ENCODE measurements around the gene PHF12. TPM values are rescaled to one million over a fixed set of nuclear protein-coding genes. Genes with fewer than 3 reads are reported as not detected.

The PHF12 gene
- total and polyA plus RNA-seq, 2 of the 4 experiments (the other 2 are of a cell fraction), result 24.4 to 25.6 TPM

DNA sequence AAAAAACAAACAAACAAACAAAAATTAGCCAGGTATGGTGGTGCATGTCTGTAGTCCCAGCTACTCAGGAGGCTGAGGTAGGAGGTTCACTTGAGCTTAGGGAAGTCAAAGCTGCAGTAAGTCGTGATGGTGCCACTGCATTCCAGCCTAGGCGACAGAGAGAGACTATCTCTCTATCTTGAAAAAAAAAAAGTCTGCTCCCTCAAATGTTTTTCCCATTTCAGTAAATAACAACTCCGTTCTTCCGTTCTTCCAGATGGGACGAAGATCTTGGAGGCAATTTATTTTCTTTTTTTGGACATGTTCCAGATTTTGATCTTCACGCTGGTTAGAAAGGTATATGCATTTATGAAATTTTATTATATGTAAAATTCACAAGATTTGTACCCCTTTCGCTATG lies 77.5 kb downstream of the PHF12 start:
- DNase-seq (no peak), ATAC-seq (ENCODE audit: low read depth) (no peak)
- Histone ChIP-seq H3K36me3 (ENCODE audit: control insufficient read depth, insufficient read depth, low read length) (peaks cover 2% of the 10 kb centered on the region; the same call in 1 of the 2 replicates), H3K4me1 (ENCODE audit: control insufficient read depth, insufficient read depth, low read length) (no peaks in the 10 kb centered on the region), H4K91ac (ENCODE audit: insufficient read depth, low read depth, low read length) (no peak overlapping the region), H3K9me3 (ENCODE audit: control insufficient read depth, insufficient read depth, low read length) (no peaks in the 10 kb centered on the region), H2AFZ (replicated peaks; ENCODE audit: low read length, poor library complexity) (no peak overlapping the region), H2AK5ac (ENCODE audit: low read depth, low read length) (no peak overlapping the region), H2AK9ac (replicated peaks; ENCODE audit: low read depth, low read length, poor library complexity) (no peak overlapping the region), H2BK15ac (ENCODE audit: low read depth, low read length) (no peak overlapping the region), H4K20me1 (ENCODE audit: insufficient read depth, low read length) (no peaks in the 10 kb centered on the region), H3K4me3 (ENCODE audit: insufficient read depth, low read depth, low read length) (no peak overlapping the region), H3K9ac (ENCODE audit: low read depth, low read length) (no peak overlapping the region), H3K4me2 (ENCODE audit: low read depth, low read length) (no peak overlapping the region), H4K5ac (ENCODE audit: low read depth, low read length) (no peak overlapping the region), H3K9me1 (ENCODE audit: insufficient read depth, low read length) (no peaks in the 10 kb centered on the region), H2BK20ac (ENCODE audit: low read depth, low read length) (no peak overlapping the region), H3K56ac (ENCODE audit: extremely low read depth, insufficient read depth, low read length) (no peak overlapping the region), H2BK120ac (ENCODE audit: low read depth, low read length) (no peak overlapping the region), H2BK5ac (ENCODE audit: low read depth, low read length, poor library complexity, severe bottlenecking) (no peak overlapping the region), H3K14ac (replicated peaks; ENCODE audit: low read depth, low read length) (no peak overlapping the region), H3K4ac (ENCODE audit: low read depth, low read length) (no peak overlapping the region), H4K8ac (ENCODE audit: low read depth in 2 of 2, low read length in 2 of 2) (no peak overlapping the region), H3K79me1 (ENCODE audit: low read depth in 1 of 2, low read length in 2 of 2) (no peaks in the 10 kb centered on the region), H3K18ac (ENCODE audit: low read depth, low read length) (no peak overlapping the region), H3K23ac (ENCODE audit: low read depth, low read length) (no peak overlapping the region), H3K27ac (ENCODE audit: insufficient read depth, low read length) (no peak overlapping the region), H3K27me3 (ENCODE audit: control insufficient read depth, insufficient read depth, low read length) (no peaks in the 10 kb centered on the region)
- ChIA-PET CTCF (no interaction called here), POLR2A (ENCODE audit: unreplicated experiment) (no interaction called here)
- WGBS, 2 experiments (ENCODE audit: extremely low coverage in 2 of 2, insufficient read length in 1 of 2), result 40% methylated on average over 1 of the region's 7 CpGs; no CpG with 5 or more reads in 1 of the 2 experiments
- BruUV-seq (replicated peaks), result no TSS peak
- dilution Hi-C loops (cut with HindIII; ENCODE audit: low sequenced_read_pairs, unreplicated experiment), result no loop called here
- TF ChIP-seq, protein P1, sequence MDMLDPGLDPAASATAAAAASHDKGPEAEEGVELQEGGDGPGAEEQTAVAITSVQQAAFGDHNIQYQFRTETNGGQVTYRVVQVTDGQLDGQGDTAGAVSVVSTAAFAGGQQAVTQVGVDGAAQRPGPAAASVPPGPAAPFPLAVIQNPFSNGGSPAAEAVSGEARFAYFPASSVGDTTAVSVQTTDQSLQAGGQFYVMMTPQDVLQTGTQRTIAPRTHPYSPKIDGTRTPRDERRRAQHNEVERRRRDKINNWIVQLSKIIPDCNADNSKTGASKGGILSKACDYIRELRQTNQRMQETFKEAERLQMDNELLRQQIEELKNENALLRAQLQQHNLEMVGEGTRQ (IDR thresholded peaks at IDR 0.05; ENCODE audit: low read depth, low read length), result no peak
- no peak for TF ChIP-seq RAD21 (IDR thresholded peaks at IDR 0.05; ENCODE audit: low read length)
- intact Hi-C loops (cut with micrococcal nuclease), result no loop called here
- in situ Hi-C loops (cut with MboI; ENCODE audit: low sequenced_read_pairs), result no loop called here
